Measurements from ENCODE around the gene BMX.

Gene BMX

DNA sequence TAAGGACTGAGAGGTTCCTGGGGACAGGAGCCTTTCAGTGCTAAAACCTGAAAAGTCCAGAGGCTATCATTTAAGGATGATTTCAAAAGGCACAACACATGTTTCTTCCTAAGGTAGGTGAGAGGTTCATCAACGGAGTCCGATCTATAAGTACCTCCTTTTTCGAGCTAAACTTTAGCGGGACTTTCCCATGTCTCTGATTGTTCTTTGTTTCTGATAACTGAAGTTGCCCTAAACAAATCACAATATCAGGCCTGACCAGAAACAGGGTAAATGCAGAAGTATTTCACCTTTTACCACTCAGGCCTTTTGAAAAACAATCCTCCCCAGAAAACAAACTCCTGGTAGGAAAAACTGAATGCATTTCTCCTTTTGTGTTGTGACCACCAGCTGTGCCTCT, 25.1 kb upstream of the BMX start:
- Histone ChIP-seq H3K27me3 (ENCODE audit: insufficient read depth, low read length) (no peaks in the 10 kb centered on the region), H3K4me1 (ENCODE audit: control insufficient read depth, insufficient read depth, low read length, unreplicated experiment) (peaks cover 18% of the 10 kb centered on the region), H3K36me3 (ENCODE audit: insufficient read depth, low read length) (no peaks in the 10 kb centered on the region), H3K27ac (ENCODE audit: low read depth, low read length) (peak overlapping the region; percentile 71), H3K79me2 (ENCODE audit: control insufficient read depth, insufficient read depth, low read length, unreplicated experiment) (no peaks in the 10 kb centered on the region), H2AFZ (ENCODE audit: low read length, unreplicated experiment) (no peak overlapping the region), H3K4me3 (ENCODE audit: low read depth, low read length) (no peak overlapping the region)

DNA sequence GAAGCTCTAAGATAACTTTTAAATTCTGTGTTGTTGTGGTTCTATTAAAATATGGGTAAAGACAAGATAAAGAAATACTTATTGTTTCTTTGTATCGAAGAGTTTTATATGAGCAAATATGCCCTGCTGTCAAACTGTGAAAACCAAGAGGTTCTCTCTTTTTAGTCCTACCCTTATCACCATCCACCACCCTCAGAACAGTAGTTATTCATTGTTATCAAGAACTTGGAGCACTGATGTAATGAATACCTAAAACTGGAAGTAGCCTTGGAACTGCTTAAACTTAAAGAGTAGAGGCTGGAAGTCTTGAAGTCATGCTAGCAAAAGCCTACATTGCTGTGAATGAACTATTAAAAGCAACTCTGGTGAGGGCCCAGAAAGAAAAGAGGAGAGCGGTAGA, 16.7 kb upstream of the BMX start:
- H3K4me1 ChIP-seq (ENCODE audit: control insufficient read depth, insufficient read depth, low read length, unreplicated experiment) = no peaks in the 10 kb centered on the region
- no peaks in the 10 kb centered on the region for H3K27me3 ChIP-seq (ENCODE audit: insufficient read depth, low read length)

DNA sequence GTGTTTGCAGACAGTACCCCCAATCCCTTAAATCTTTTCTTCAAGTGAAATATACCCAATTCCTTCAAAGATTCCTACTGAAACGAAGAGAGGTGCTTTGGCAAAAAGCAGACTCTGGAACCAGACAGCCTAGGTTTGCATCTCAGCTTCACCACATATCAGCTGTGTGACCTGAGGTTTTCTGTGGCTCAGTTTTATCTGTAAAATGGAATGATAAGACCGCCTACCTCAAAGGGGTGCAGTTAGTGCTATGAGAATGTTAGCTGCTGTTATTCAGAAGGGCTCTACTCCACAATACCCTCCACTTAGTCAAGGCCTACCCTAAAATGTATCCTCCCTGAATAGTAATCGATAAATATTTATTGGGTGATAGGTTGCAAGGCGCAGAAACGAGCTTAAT, 8.1 kb upstream of the BMX start:
- H3K27me3 ChIP-seq (ENCODE audit: insufficient read depth, low read length) = no peaks in the 10 kb centered on the region
- peak overlapping the region; percentile 85 for H3K4me3 ChIP-seq (ENCODE audit: low read depth, low read length)
- peaks cover 9% of the 10 kb centered on the region for H3K4me1 ChIP-seq (ENCODE audit: control insufficient read depth, insufficient read depth, low read length, unreplicated experiment)
- H3K27ac ChIP-seq (ENCODE audit: low read depth, low read length) = peak overlapping the region; percentile 41; the same call in 1 of the 2 replicates
- H3K79me2 ChIP-seq (ENCODE audit: control insufficient read depth, insufficient read depth, low read length, unreplicated experiment) = no peaks in the 10 kb centered on the region
- peak overlapping the region; percentile 83 for H2AFZ ChIP-seq (ENCODE audit: low read length, unreplicated experiment)
- H3K36me3 ChIP-seq (ENCODE audit: insufficient read depth, low read length) = peaks cover 16% of the 10 kb centered on the region

More for the DNA sequence above, 16.7 kb upstream of the BMX start:
- no peaks in the 10 kb centered on the region for H3K36me3 ChIP-seq (ENCODE audit: insufficient read depth, low read length)
- no peak overlapping the region for H3K4me3 ChIP-seq (ENCODE audit: low read depth, low read length)
- H2AFZ ChIP-seq (ENCODE audit: low read length, unreplicated experiment) = no peak overlapping the region
- H3K27ac ChIP-seq (ENCODE audit: low read depth, low read length) = no peak overlapping the region
- H3K79me2 ChIP-seq (ENCODE audit: control insufficient read depth, insufficient read depth, low read length, unreplicated experiment) = no peaks in the 10 kb centered on the region

DNA sequence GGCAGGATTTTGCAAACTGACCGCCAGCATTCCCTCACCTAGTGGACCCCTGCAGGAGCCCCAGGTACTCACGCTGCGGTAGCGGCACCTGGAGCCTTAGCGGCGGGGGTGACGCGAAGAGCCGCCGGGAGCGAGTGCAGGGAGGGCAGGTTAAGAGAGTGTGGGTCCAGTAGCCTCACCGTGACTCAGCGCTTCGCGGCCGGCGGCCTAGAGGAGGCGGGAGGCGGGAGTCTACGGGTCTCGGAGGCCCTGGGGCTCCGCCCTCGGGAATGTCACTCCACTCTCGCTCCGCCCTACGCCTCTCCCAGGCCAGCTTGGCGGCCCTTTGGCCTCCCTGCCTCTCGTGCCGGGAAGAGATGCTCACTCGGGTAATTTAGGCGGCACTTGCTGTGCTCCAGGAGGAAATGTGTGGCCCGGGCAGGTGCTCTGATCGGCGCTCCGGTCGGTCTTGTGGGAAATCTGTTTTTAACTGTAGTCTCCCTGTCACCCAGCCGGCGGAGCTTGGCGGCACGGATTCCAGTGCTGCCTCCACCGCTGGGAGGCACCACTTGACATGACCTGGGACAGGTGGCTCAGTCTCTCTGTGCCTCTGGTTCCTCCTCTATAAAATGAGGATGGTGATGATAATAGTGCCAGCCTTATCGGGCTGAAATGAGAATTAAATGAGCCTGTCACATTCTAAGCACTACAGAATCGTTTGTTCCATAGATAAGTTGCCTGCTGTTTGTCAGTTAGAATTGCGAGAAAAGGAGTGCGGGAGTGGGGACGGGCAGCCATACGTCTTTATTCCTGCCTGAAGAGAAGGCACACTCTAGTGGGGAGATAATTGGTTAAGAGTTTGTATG, 7.3 kb upstream of the BMX start, which contains the start of gene PIR:
TSS of gene PIR (minus strand) at position 216 of the 845 bp plus-strand sequence. CDS start 2,076 bp downstream, outside the sequence.
- peaks cover 16% of the 10 kb centered on the region for H3K36me3 ChIP-seq (ENCODE audit: insufficient read depth, low read length)
- H2AFZ ChIP-seq (ENCODE audit: low read length, unreplicated experiment) = peak within 1 kb of the TSS; percentile 83
- H3K4me1 ChIP-seq (ENCODE audit: control insufficient read depth, insufficient read depth, low read length, unreplicated experiment) = peaks cover 9% of the 10 kb centered on the region
- H3K27me3 ChIP-seq (ENCODE audit: insufficient read depth, low read length) = no peaks in the 10 kb centered on the region
- no peaks in the 10 kb centered on the region for H3K79me2 ChIP-seq (ENCODE audit: control insufficient read depth, insufficient read depth, low read length, unreplicated experiment)
- H3K4me3 ChIP-seq (ENCODE audit: low read depth, low read length) = peak within 1 kb of the TSS; percentile 85
- H3K27ac ChIP-seq (ENCODE audit: low read depth, low read length) = peak within 1 kb of the TSS; percentile 41; the same call in 1 of the 2 replicates

DNA sequence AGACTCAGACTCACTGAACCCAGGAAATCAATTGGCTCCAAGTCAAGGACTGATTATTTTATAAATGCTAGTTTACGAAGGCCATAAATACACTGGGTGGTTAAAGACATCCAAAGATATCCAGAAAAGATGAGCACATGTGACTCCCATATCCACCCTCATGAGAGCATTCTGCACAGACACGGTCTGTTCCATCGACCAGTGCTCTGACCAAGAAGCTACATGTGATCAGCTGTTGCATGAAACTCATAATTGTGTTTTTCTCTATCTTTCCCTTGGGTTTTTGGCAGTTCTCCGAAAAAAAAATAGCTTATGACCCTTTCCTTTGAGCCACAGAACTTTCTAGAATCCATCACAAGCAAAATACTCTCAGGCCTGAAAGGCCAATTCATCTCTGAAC, 4.8 kb upstream of the BMX start:
- Histone ChIP-seq H3K27ac (ENCODE audit: low read depth, low read length) (no peak overlapping the region), H2AFZ (ENCODE audit: low read length, unreplicated experiment) (no peak overlapping the region), H3K4me3 (ENCODE audit: low read depth, low read length) (no peak overlapping the region), H3K27me3 (ENCODE audit: insufficient read depth, low read length) (peaks cover 3% of the 10 kb centered on the region; the same call in 1 of the 2 replicates), H3K4me1 (ENCODE audit: control insufficient read depth, insufficient read depth, low read length, unreplicated experiment) (peaks cover 9% of the 10 kb centered on the region), H3K79me2 (ENCODE audit: control insufficient read depth, insufficient read depth, low read length, unreplicated experiment) (no peaks in the 10 kb centered on the region), H3K36me3 (ENCODE audit: insufficient read depth, low read length) (0 out of 2 replicates have a peak, but pooled peaks cover 7% of the 10 kb centered on the region)

DNA sequence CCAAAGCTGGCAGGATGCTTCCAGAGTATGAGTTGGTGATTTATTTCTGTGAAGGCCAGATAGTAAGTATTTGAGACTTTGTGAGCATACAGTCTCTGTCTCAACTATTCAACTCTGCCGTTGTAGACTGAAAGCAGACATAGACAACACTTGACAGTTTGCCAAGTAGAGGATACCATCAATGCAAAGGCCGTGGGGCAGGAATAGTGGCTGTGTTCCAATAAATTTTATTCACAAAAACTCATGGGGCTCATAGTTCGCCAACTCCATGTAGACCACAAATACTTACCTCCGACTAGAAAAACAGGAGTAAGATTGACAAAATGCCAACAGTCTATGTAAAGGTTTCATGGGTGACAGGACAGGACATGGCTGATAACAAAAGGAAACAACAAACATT, 3.8 kb upstream of the BMX start:
- Histone ChIP-seq H3K27me3 (ENCODE audit: insufficient read depth, low read length) (peaks cover 4% of the 10 kb centered on the region; the same call in 1 of the 2 replicates), H3K79me2 (ENCODE audit: control insufficient read depth, insufficient read depth, low read length, unreplicated experiment) (no peaks in the 10 kb centered on the region), H3K27ac (ENCODE audit: low read depth, low read length) (no peak overlapping the region), H2AFZ (ENCODE audit: low read length, unreplicated experiment) (no peak overlapping the region), H3K4me1 (ENCODE audit: control insufficient read depth, insufficient read depth, low read length, unreplicated experiment) (peaks cover 7% of the 10 kb centered on the region), H3K36me3 (ENCODE audit: insufficient read depth, low read length) (no peaks in the 10 kb centered on the region), H3K4me3 (ENCODE audit: low read depth, low read length) (no peak overlapping the region)

DNA sequence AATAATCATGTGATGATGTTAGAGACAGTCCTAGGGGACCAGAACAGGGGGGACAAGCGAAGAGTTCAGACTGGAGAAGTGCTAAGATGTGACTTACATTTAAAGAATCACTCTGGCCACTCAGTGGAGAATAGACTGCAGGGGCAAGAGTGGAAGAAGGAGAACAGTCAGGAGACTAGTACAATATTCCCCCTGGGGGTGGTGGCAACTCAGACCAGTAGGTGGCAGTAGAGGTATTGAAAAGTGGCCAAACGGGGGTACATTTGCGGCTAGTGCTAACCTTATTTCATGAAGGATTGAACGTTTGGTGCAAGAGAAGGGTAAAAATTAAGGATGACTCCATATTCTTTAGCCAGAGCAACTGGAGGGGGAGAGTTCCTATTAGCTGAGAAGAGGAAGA, 2.7 kb upstream of the BMX start:
- H3K27ac ChIP-seq (ENCODE audit: low read depth, low read length) = no peak overlapping the region
- peaks cover 14% of the 10 kb centered on the region; the same call in 1 of the 2 replicates for H3K27me3 ChIP-seq (ENCODE audit: insufficient read depth, low read length)
- no peaks in the 10 kb centered on the region for H3K79me2 ChIP-seq (ENCODE audit: control insufficient read depth, insufficient read depth, low read length, unreplicated experiment)
- H3K4me3 ChIP-seq (ENCODE audit: low read depth, low read length) = no peak overlapping the region
- H3K36me3 ChIP-seq (ENCODE audit: insufficient read depth, low read length) = no peaks in the 10 kb centered on the region
- no peak overlapping the region for H2AFZ ChIP-seq (ENCODE audit: low read length, unreplicated experiment)
- H3K4me1 ChIP-seq (ENCODE audit: control insufficient read depth, insufficient read depth, low read length, unreplicated experiment) = no peaks in the 10 kb centered on the region

DNA sequence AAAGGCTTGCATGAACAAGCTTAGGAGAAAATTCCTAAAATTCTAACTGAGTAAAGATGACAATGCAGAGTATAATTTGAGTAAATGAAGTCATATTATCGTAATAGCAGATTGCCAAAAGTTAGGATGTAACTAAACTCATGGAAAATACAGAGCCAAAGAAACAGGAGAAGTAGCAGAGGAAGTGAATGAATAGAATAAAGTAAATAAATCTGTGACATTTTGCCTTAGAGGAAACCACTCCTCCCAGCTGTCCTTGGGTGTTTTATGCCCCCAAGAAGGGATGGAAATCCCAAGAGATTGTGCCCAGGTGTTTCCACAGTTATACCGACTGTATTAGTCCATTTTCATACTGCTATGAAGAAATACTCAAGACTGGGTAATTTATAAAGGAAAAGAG, 1.9 kb upstream of the BMX start:
- Histone ChIP-seq H3K27ac (ENCODE audit: low read depth, low read length) (no peak overlapping the region), H2AFZ (ENCODE audit: low read length, unreplicated experiment) (no peak overlapping the region), H3K4me1 (ENCODE audit: control insufficient read depth, insufficient read depth, low read length, unreplicated experiment) (no peaks in the 10 kb centered on the region), H3K36me3 (ENCODE audit: insufficient read depth, low read length) (no peaks in the 10 kb centered on the region), H3K4me3 (ENCODE audit: low read depth, low read length) (no peak overlapping the region), H3K79me2 (ENCODE audit: control insufficient read depth, insufficient read depth, low read length, unreplicated experiment) (no peaks in the 10 kb centered on the region), H3K27me3 (ENCODE audit: insufficient read depth, low read length) (peaks cover 17% of the 10 kb centered on the region; the same call in 1 of the 2 replicates)

DNA sequence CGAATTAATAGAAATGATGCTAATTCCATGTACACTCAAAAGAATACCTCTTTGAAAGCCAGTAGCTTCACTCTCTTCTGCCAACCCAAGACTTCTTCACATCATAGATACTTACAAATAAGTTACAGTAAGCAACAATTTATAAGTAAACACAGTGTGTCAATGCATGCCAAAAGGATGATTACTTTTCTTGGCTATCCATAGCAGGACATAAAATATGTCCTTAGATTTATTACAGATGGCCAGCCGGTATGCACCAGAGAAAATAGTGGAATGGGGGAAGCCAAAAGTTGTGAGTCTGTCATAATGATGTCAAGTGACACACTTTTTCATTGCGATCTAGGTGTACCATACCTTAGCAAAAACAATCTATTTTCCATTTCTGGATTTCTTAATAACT, 631 bp upstream of the BMX start:
- Histone ChIP-seq H3K4me1 (ENCODE audit: control insufficient read depth, insufficient read depth, low read length, unreplicated experiment) (no peaks in the 10 kb centered on the region), H3K4me3 (ENCODE audit: low read depth, low read length) (no peak overlapping the region), H3K36me3 (ENCODE audit: insufficient read depth, low read length) (no peaks in the 10 kb centered on the region), H3K27ac (ENCODE audit: low read depth, low read length) (no peak overlapping the region), H3K79me2 (ENCODE audit: control insufficient read depth, insufficient read depth, low read length, unreplicated experiment) (no peaks in the 10 kb centered on the region), H2AFZ (ENCODE audit: low read length, unreplicated experiment) (no peak overlapping the region), H3K27me3 (ENCODE audit: insufficient read depth, low read length) (peaks cover 21% of the 10 kb centered on the region; the same call in 1 of the 2 replicates)

DNA sequence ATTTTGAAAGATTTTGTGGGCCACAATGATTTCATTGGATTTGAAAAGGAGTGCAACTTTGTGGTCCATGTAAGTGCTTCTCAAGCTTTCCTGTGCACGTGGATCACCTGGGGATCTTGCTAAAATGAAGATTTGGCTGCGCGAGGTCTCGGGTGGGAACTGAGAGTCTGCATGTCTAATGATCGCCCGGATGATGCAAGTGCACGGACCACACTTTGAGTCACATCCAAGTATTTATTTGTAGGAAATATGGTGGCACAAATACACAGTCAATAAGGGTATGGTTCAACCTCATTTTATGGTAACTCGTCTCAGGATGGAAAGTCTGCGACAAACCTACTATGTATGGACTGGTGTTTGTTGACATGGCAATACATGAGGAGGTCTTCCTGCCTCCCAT, 899 bp downstream of the BMX start:
- no peaks in the 10 kb centered on the region for H3K79me2 ChIP-seq (ENCODE audit: control insufficient read depth, insufficient read depth, low read length, unreplicated experiment)
- H3K4me3 ChIP-seq (ENCODE audit: low read depth, low read length) = no peak overlapping the region
- H3K27ac ChIP-seq (ENCODE audit: low read depth, low read length) = no peak overlapping the region
- H3K36me3 ChIP-seq (ENCODE audit: insufficient read depth, low read length) = no peaks in the 10 kb centered on the region
- H2AFZ ChIP-seq (ENCODE audit: low read length, unreplicated experiment) = no peak overlapping the region
- H3K4me1 ChIP-seq (ENCODE audit: control insufficient read depth, insufficient read depth, low read length, unreplicated experiment) = no peaks in the 10 kb centered on the region
- H3K27me3 ChIP-seq (ENCODE audit: insufficient read depth, low read length) = peaks cover 23% of the 10 kb centered on the region; the same call in 1 of the 2 replicates

DNA sequence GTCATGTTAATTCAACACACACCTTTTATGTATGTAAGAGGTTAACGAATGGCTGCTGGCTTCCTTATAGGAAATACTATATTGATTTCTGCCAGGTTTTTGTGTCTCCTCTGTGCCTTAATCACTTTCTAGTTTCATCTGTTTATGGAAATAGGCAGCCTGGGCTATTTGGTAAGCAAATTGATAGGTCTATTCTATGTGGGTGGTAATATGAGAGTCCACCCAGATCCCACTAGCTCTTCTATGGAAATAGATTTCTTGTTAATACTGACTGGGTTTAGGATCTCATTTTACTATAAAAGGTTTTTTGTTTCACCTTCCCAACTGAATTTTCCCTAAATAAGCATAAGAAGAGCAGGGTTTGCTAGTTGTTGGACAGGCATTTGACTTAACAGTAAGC, 4.1 kb downstream of the BMX start:
- no peak overlapping the region for H3K4me3 ChIP-seq (ENCODE audit: low read depth, low read length)
- no peaks in the 10 kb centered on the region for H3K79me2 ChIP-seq (ENCODE audit: control insufficient read depth, insufficient read depth, low read length, unreplicated experiment)
- no peaks in the 10 kb centered on the region for H3K4me1 ChIP-seq (ENCODE audit: control insufficient read depth, insufficient read depth, low read length, unreplicated experiment)
- peaks cover 23% of the 10 kb centered on the region; the same call in 1 of the 2 replicates for H3K27me3 ChIP-seq (ENCODE audit: insufficient read depth, low read length)
- H2AFZ ChIP-seq (ENCODE audit: low read length, unreplicated experiment) = no peak overlapping the region
- H3K36me3 ChIP-seq (ENCODE audit: insufficient read depth, low read length) = no peaks in the 10 kb centered on the region
- no peak overlapping the region for H3K27ac ChIP-seq (ENCODE audit: low read depth, low read length)
